GM12892 (cell line): ENCODE data around the gene NR4A3.

Source experiments
- POLR2A ChIP-seq: IDR thresholded peaks from 2 replicates; pipeline ENCODE4 v1.6.1; 2011; ENCODE audit warnings: low read depth, low read length, control low read depth
- POLR2AphosphoS5 ChIP-seq: IDR thresholded peaks from 2 replicates; pipeline ENCODE4 v1.6.1; 2011; ENCODE audit warnings: low read depth, low read length, control low read depth

DNA sequence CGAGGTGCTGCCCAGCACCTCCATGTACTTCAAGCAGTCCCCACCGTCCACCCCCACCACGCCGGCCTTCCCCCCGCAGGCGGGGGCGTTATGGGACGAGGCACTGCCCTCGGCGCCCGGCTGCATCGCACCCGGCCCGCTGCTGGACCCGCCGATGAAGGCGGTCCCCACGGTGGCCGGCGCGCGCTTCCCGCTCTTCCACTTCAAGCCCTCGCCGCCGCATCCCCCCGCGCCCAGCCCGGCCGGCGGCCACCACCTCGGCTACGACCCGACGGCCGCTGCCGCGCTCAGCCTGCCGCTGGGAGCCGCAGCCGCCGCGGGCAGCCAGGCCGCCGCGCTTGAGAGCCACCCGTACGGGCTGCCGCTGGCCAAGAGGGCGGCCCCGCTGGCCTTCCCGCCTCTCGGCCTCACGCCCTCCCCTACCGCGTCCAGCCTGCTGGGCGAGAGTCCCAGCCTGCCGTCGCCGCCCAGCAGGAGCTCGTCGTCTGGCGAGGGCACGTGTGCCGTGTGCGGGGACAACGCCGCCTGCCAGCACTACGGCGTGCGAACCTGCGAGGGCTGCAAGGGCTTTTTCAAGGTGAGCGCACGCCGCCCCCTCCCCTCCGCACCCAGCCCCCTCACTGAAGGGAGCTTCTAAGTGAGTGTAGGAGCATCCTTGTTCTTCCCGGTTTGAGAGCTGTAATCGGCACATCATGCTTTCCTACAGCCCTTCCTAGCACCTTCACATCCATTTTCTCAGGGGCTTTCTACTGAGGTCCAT, 6.9 kb downstream of the NR4A3 start:
- TF ChIP-seq POLR2AphosphoS5 (no peak), POLR2A (no peak)
